SIG-M5 treated with dmso at 0.1 percent for 504 hours (cell line): ENCODE data around the gene SPTSSB.

ENCODE experiments used
- DNase-seq: peaks from one replicate; lab custom pipeline; 2025; ENCODE audit not compliant: unreplicated experiment; lab: John Stamatoyannopoulos, UW

The SPTSSB gene

DNA sequence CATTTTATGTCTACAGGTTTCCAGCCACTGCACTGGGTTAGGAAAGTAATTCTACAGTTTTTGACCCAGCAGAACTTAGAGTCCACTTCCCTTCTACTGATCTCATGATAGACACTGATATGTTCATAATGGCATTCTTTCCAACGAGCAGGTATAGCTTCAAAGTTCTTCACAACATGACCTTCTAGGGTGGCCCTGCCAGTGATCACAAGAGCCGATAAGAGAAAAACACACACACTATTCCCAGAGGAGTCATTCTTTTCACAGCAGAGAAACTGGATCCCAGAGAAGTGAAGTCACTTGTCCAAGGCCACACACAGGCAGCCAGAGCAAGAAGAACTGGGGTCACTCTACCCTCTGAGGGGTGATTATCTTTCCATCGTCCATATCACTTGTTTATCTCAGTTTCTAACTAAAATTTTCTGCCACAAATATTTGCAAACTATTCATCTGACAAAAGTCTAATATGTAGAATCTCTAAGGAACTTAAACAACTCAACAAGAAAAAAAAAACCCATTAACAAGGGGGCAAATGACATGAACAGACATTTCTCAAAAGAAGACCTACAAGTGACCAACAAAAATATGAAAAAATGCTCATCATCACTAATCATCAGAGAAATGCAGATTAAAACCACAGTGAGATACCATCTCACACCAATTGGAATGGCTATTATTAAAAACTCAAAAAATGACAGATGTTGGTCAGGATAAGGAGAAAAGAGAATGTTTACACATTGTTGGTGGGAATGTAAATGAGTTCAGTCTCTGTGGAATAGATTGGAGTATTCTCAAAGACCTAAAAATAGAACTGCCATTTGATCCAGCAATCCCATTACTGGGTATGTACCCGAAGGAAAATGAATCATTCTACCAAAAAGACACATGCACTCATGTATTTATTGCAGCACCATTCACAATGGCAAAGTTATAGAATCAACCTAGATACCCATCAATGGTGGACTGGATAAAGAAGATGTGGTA, 31.5 kb downstream of the SPTSSB start:
- DNase-seq = peak; percentile 27

DNA sequence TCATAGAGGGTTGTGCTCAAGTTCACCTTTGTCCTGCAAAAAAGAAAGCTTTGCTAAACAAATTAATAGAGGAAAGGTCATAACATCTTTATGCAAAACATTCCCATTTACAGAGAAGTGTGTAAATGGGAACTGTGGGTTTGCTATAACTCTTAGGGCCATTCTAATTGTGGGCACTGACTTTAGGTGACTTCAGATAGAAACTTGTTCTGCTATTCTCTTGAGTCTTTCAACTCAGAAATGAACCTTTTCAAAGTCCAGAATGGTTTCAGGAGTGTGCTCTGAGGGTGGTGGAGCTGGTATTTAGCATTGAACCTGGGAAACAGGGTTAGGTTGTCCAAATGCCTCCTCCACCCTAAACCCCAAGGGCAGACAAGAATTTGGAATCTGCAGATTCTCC, 34.0 kb downstream of the SPTSSB start:
- no peak for DNase-seq

DNA sequence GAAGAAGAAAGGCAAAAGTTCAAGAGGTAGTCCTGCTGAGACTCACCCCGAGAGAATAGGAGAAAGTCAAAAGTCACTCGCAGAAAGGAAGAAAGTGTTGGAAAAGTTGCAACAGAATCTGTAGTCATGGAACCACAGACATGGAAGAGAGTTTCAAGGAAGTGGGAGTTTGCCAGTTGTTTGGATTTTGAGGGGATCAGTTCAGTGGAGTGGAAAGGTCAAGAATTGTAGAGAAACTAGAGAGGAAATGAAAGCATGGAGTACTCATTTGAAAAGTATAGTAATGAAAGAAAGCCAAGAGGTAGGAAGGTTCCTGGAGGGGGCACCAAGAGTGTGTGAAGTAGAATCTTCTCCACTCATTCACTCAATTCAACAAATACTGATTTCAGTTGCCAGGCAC, 34.7 kb downstream of the SPTSSB start:
- no peak for DNase-seq

DNA sequence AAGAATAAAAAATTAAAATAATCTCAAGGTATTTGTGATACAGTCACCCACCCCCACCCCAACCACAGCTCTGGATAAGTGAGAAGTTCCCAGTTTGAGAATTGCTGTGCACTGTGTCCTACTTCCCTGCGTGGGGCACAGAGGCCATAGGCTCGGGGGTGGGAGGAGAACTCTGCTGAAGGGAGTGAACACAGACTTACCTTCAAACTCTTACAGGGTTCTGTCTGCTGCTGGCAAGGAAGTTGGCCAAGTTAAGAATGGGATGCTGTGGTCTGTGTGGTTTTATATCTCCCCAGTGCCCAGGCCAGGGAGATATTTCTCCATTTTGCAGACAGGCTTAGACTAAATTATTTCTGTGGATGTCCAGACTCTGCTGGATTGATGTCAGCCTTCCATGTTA, 37.6 kb downstream of the SPTSSB start:
- no peak for DNase-seq

DNA sequence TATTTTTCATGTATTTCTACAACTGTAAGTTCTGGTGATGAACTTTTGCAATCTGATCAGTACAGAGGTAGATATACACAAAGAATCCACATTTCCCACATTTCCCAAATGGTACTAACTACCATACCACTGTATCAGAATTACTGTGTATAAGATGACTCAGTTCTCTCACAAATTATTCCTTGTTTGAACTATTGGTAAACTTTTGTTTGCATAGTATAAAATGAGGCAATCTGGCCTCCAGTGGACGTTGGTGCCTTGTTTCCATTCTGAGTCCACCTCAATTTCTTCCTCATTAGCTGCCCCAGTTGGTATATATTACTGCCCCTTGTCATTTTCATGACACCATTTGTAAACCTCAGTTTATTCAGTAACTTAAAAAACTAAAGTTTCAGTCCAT, 38.5 kb downstream of the SPTSSB start:
- no peak for DNase-seq

DNA sequence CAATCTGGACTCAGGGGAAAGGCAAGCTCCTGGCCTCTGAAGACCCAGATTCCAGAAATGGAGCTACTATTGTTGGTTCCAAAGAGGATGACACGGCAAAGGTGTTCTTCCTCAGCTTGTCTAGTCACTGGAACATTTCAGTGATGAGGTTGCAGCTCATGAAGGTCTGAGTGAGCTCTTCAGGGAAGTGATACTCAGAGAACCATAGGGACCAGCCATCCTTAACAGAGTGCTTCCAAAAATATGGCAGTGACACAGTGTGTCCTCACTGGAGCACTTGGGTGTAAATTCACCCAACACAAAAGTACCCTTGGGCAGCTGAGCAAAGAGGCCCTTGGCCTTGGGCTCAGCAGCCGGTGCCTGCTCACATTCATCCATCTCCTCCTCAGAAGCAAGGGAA, 46.3 kb downstream of the SPTSSB start:
- no peak for DNase-seq

DNA sequence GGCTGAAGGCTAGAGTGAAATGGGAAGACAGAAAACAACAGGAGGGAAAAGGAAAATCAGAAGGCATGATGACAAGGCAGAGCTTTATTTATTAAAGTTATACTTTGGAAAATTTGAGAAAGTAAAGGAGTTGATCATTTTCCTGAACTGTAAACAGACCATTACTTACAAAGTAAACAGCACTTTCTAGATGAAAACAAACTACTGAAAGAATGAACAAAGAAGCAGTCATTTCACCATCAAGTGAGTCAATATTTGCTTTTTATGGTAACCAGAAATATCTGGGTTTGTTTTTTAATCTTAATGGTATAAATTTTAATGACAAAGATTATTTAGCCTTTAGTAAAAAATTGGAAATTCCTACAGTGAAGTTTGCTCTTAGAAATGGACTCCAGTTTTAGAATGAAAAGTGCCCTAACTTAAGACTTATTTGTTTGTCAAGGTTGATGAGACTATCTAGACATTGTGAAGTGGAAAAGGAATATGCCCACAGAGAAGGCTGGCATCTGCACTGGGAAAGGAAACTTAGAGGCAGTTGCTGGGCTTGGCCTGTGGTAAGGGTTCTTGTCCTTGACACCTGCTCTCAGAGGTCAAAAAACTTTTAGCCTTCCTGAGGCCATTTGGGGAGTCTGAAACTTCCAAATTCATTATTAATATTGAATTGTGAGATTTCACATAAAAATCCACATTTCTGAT, 47.2 kb downstream of the SPTSSB start:
- no peak for DNase-seq

DNA sequence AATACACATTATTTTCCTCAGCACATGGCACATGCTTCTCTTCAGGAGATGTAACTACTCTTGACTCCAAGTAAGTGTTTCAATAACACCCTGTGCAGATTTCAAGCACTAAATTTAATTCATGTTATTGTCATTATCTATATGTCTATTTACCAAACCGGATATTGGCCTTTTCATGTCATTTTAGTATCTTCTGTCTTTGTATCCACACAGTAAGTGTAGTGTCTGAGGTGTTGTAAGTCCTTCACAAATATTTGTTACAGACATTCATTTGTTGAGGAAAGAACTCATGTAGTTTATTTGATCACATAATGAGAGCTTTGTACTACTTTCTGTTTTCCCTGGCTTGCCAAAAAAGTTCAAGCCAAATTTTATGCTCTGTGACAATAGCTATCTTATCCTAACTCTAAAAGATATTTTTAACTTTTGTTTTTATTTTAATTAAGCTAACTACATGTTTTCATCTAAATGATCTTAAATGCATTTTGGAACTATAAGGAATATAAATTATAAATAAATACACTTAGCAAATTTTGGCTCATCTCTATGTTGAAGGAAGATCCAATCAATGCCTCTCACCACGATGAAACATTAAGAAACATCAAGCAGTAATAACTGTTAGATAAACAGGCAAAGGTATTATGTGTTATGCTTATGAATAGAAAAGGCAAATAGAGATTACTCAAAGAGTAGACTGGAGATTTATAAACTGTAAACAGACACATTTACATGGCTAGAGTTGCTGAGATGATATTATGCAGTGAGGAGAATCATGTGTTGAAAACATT, 48.3 kb downstream of the SPTSSB start:
- DNase-seq = no peak

DNA sequence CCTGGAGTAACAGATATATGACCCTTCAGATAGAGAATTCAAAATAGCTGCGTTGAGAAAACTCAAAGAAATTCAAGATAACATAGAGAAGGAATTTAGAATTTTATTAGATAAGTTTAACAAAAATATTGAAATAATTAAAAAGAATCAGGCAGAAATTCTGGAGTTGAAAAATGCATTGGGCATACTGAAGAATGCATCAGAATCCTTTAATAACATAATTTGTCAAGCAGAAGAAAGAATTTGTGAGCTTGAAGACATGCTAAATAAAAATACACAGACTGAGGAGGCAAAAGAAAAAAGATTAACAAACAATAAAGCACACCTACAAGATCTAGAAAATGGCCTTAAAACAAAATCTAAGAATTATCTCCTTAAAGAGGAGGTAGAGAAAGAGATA, 50.5 kb downstream of the SPTSSB start:
- DNase-seq = no peak

DNA sequence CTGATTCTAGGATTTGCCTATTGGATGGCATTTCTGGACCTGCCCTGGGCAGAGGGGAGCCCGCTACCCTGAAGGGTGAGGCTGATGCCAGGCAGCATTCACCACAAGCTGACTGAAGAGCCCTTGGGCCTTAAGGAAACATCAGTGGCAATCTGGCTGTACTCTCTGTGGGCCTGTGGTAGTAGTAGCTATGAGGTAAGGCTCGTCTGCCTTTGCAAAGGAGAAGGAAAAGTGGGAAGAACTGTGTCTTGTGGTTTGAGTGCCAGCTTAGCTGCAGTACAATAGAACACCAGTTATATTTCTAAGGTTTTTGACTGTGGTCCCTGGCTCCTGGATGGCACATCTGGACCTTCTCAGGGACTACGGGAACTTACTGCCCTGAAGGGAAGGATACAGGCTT, 51.5 kb downstream of the SPTSSB start:
- DNase-seq = no peak

DNA sequence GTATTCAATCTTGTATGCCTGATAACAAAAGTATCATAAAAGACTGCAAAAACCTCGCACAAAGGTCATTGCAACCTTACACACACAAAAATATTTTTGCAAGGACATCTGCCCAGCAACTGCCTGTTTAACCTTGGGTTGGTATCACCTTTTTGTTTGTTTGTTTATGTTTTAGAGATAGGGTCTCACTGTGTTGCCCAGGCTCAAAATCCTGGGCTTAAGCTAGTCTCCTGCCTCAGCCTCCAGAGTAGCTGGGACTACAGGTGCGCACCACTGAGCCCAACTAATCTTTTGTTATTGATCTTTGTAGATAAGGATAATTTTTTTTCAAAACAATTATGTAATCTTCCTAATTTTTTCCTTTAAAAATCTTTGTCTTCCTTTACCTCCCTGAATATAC, 54.2 kb downstream of the SPTSSB start:
- DNase-seq = no peak

DNA sequence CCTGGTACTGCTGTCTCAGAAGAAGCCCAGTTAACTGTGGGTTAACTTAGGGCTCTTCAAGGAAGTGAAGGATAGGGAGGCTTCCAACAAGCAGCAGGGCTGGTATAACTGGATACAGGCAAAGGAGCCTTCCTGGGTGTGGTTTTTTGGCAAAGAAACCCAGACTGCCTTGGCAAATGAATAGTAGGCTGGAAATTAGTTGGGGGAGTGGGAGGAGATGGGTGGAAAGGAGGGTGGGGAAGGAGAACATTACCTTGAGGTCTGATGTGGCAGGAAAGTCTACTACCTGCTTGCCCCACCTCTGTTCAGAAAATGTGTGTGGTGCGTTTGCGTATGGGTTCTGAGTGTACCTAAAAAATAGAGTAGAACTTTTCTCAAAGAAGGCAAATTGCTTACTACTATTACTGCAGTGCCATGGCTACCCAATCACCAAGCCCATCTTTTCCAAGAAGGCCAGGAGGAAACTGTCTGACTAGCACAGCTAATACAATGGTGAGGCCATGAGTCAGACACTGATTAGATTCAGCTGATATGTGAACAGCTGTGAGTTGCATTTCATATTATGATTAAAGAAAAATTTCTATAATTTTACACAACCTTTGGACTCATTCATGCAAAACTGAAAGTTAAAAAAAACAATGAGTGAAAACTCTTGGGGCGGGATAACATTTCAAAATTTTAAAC, 55.2 kb downstream of the SPTSSB start:
- DNase-seq = peak; percentile 40

DNA sequence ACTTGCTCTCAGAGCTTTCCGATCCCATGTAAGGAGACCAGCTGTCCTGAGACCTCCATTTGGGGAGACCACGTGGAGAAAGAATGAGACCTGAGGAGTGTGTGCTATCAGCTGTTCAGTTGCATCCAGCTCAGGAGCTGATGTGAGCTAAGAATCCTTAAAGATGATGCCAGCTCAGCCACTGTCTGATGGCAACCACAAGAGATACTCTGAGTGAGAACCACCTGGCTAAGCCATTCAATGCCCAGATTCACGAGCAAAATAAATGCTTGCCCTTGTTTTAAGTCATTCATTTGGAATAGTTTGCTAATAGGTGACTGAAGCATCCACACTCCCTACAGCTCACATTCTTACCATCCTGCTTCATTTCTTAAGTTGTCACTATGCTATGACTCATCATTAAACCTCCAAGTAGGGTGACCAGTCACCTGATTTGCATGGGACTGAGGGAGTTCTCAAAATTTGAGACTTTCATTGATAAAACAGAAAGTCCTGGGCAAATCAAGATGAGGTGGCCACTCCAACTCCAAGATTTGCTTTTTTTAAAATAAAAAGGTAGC, 56.4 kb downstream of the SPTSSB start:
- no peak for DNase-seq

DNA sequence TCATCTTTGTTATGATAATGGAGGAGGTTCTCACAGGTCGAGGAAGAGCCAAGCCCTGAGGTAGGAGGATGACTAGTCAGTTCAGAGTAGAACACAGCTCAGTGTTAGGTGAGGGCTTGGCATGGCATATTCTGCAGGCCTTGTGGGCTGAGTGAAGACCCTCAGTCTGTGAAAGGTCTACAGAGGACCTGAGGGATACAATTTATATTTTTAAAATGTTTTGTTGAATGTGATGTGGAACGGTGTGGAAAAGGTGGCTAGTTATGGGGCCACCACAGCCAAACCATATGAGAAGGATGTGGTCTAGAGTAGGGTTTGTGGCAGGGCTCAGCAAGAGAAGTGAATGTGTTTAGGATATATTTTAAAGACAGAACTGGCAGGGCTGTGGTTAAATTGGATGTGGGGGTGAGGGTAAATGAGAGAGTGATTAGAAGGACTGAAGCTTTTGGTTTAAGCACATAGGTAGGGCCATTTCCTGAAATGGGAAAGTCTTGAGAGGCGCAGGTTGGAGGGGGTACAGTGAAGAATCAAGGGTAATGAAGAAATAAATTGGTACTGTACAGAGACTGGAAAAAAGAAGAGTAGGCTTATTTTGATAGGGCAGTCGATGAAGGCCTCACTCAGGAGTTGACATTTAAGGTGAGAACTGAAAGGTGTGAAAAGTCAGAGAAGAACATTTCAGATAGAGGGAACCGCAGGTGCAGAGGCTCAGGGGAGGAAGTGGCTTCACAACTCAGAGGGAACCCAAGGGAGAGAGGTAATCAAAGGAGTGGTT, 60.5 kb downstream of the SPTSSB start:
- DNase-seq = no peak

DNA sequence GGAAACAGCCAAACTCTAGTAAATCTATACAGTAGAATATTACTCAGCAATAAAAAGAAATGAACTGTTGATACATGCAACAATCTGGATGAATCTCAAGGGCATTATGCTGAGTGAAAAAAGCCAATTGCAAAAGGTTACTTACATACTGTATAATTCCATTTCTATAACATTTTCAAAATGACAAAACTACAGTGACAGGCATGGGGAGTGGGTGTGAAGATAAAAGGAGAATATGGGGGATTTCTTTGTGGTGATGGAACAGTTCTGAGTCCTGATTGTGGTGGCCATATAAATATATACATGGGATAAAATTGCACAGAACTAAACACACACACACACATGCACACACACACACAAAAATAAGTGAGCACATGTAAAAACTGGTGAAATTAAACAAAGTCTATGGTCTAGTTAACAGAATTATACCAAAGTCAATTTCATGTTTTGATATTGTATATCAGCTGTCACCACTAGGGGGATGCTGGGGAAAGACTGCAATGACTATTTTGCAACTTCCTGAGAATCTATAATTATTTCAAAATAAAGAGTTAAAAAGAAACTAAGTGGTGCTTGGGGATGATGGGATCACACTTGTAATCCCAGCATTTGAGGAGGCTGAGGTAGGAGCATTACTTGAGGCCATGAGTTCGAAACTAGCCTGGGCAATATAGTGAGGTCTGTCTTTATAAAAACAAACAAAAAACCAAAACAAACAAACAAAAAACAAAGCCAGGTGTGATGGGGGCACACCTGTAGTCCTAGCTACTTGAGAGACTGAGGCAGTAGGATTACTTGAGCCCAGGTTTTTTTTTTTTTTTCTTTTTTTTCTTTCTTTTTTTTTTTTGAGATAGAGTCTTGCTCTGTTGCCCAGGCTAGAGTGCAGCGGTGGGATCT, 66.0 kb downstream of the SPTSSB start:
- peak; percentile 63 for DNase-seq

DNA sequence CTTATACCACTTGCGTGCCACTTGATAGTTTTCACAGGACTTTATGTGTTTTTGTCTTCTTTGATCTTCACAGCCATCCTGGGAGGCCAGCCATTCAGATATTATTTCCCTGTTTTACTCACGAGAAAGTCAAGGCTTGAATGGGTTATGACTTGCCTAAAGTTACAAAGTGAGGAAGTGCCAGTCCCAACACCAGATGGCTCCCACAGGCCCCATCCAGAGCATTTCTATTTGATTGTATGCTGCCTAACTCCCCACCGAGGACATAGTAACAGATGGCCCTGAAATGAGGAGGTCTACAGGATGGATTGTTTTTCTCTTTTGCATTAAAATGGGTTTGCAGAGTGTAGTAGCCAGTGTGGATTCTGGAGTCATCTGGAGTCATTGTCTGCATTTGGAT, 74.5 kb downstream of the SPTSSB start:
- DNase-seq = no peak

DNA sequence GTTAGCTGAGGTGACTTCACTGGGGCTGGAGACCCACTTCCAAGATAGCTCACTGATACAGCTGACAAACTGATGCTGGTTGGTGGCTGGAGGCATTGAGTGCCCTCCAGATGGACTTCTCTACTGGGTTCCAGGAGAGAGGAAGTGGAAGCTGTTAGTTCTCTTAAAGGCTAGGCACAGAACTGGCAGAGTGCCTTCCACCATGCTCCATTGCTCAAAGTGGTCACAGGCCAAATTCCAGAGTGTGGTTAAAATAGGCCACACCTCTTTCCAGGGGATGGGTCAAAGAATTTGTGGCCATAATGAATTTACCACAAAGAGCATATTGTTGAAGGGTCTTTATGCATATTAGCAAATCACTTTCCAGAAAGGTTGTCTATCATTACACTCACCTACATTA, 76.0 kb downstream of the SPTSSB start:
- no peak for DNase-seq
